Right atrium auricular region (tissue), 2 donors: ENCODE data around the gene GAB2. TPM values are rescaled to one million over a fixed set of nuclear protein-coding genes. Genes with fewer than 3 reads are reported as not detected.

Source experiments
- DNase-seq: peaks from one replicate; pipeline ENCODE4 v3.0.0-alpha.2; 2019; ENCODE audit warnings: low spot score
- H3K27ac ChIP-seq, 2 donors: fragments of 200-600 bp; sonication (generic); 1 replicate in 1 of 2; 2 replicates in 1 of 2; pipeline ENCODE4 v1.5.1; 2016 to 2019
- H3K27me3 ChIP-seq, 2 donors: fragments of 200-600 bp; sonication (generic); one replicate each; pipeline versions ENCODE4 v1.5.1 to v1.6.0; 2017 to 2019
- H3K36me3 ChIP-seq: fragments of 200-600 bp; sonication (generic); one replicate; pipeline ENCODE4 v1.5.1; 2016
- H3K4me1 ChIP-seq, 2 donors: fragments of 200-600 bp; sonication (generic); one replicate each; pipeline versions ENCODE4 v1.5.1 to v1.6.0; 2017 to 2019
- H3K4me3 ChIP-seq, 2 donors: fragments of 200-600 bp; sonication (generic); 1 replicate in 1 of 2; 2 replicates in 1 of 2; pipeline ENCODE4 v1.5.1; 2017 to 2019; ENCODE audit warnings: mild to moderate bottlenecking in 1 of 2, moderate library complexity in 1 of 2
- H3K9me3 ChIP-seq, 2 donors: fragments of 200-600 bp; sonication (generic); one replicate each; pipeline ENCODE4 v1.5.1; 2019
- CTCF ChIP-seq, 2 donors: fragments of 200-600 bp; sonication (generic); IDR thresholded peaks; one replicate each; pipeline ENCODE4 v1.5.1; 2019; ENCODE audit warnings: antibody characterized with exemption in 2 of 2
- total RNA-seq, 2 donors: library from RNA; depleted of rRNA; stranded (reverse); fragments of >200 nt; gene quantifications; one replicate each; pipeline ENCODE4 v1.1.0, GENCODE V29; 2016

The GAB2 gene
- total RNA-seq, 2 donors from 2014 or later, result 22.0 to 33.7 TPM

DNA sequence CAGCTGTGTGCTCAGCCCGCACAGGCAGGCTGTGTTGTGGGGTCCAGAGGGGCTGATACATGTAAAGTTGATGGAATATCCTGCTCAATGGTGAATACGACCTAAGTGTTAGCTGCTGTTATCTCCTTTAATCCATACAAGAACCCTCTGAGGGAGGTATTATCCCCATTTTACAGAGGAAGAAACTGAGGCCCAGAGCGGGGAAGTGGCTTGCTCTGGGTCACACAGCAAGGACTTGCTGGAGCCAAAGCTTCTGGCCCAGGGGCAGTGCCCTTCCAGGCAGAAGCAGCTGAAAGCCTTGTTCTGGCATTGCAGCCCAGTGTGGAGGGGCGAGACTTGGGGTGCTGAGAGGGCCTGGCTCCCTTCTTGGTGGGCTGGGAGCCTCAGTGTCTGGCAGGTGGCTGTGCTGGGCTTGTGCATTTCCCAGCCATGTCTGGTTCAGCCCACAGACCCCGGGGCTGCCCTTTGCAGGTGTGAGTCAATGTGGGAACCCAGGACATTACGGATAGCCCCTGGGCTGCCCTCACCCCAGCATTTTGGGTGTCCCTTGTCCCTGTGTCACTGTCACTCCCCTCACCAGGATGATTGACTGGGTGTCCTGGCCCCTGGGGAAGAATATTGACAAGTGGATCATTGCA, 218.5 kb downstream of the GAB2 start:
- Histone ChIP-seq H3K27me3 (no peaks in the 10 kb centered on the region), H3K27ac (no peak overlapping the region), H3K36me3 (peaks cover 29% of the 10 kb centered on the region), H3K9me3 (no peaks in the 10 kb centered on the region), H3K4me1 (peaks cover 0 to 12% of the 10 kb centered on the region in 2 donors), H3K4me3 (no peak overlapping the region)
- no peak for TF ChIP-seq CTCF (IDR thresholded peaks at IDR 0.05)
- DNase-seq, result no peak

- Histone ChIP-seq H3K27ac (no peak overlapping the region), H3K27me3 (no peaks in the 10 kb centered on the region), H3K4me1 (peaks cover 0 to 19% of the 10 kb centered on the region in 2 donors), H3K4me3 (no peak overlapping the region), H3K9me3 (no peaks in the 10 kb centered on the region), H3K36me3 (peaks cover 29% of the 10 kb centered on the region)
- DNase-seq, result no peak
- no peak for TF ChIP-seq CTCF (IDR thresholded peaks at IDR 0.05)
Observed at GRCh38 chr11:78197816-78198215, 219.8 kb downstream of the GAB2 start.

GRCh38 chr11:78196661-78197091, 220.9 kb downstream of the GAB2 start:
- Histone ChIP-seq H3K36me3 (peaks cover 29% of the 10 kb centered on the region), H3K4me3 (no peak overlapping the region), H3K4me1 (peaks cover 0 to 28% of the 10 kb centered on the region in 2 donors), H3K27ac (no peak overlapping the region), H3K9me3 (no peaks in the 10 kb centered on the region), H3K27me3 (no peaks in the 10 kb centered on the region)
- no peak for TF ChIP-seq CTCF (IDR thresholded peaks at IDR 0.05)
- no peak for DNase-seq

GRCh38 chr11:78195917-78196560, 221.6 kb downstream of the GAB2 start:
- no peak for DNase-seq
- no peak for TF ChIP-seq CTCF (IDR thresholded peaks at IDR 0.05)
- no peaks in the 10 kb centered on the region for H3K9me3 ChIP-seq
- peaks cover 0 to 33% of the 10 kb centered on the region in 2 donors for H3K4me1 ChIP-seq
- H3K27me3 ChIP-seq, result no peaks in the 10 kb centered on the region
- H3K27ac ChIP-seq, result no peak overlapping the region
- H3K4me3 ChIP-seq, result no peak overlapping the region
- H3K36me3 ChIP-seq, result peaks cover 26% of the 10 kb centered on the region

DNA sequence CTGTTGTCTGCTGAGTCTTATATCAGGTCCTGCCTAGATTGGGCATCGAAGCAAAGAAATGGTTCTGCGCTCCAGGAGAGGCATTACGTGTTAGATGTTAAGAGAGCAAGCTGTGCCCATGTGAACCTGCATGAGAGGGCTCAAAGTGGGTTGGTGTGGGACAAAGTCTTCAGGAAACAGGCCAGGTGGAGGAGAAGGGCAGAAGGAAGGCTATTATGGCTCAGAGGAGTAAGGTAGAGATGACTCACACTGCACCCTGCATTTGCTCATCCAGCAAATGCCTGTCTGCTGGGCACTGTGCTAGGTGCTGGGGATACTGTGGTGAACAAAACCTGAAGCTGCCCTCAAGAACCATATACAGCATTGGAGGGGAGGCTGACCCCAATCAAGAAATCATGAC, 223.1 kb downstream of the GAB2 start:
- Histone ChIP-seq H3K9me3 (no peaks in the 10 kb centered on the region), H3K27me3 (no peaks in the 10 kb centered on the region), H3K27ac (no peak overlapping the region), H3K4me3 (no peak overlapping the region), H3K4me1 (peaks cover 0 to 43% of the 10 kb centered on the region in 2 donors), H3K36me3 (peaks cover 10% of the 10 kb centered on the region)
- no peak for TF ChIP-seq CTCF (IDR thresholded peaks at IDR 0.05)
- DNase-seq, result no peak
